Small intestine (tissue), 7 donors: Measurements from ENCODE around the gene DISC1. TPM values are rescaled to one million over a fixed set of nuclear protein-coding genes. Genes with fewer than 3 reads are reported as not detected.
A peak's percentile ranks its signal among the peaks of the same experiment; 100 is the strongest.
"Not testable (repeated sequence)": the region's sequence is repeated elsewhere in the genome, so short reads cannot be mapped to it uniquely, and the experiment has no call there.

Experiments used
- DNase-seq, 2 donors: peaks; one replicate each; pipeline versions ENCODE4 v3.0.0 to v3.0.0-alpha.2; 2013
- FAIRE-seq: peaks from 2 replicates; lab custom pipeline; 2012; peaks lifted over from hg19 to GRCh38; lab: Jason Lieb, UNC
- H3K27ac ChIP-seq, 3 donors: one replicate each; pipeline ENCODE4 v1.5.1; 2013; ENCODE audit warnings: low read length in 2 of 3, mild to moderate bottlenecking in 2 of 3, control low read depth in 1 of 3, inconsistent platforms in 1 of 3, low read depth in 1 of 3, moderate library complexity in 1 of 3
- H3K27me3 ChIP-seq, 3 donors: one replicate each; pipeline ENCODE4 v1.6.1; 2013; ENCODE audit warnings: low read length in 3 of 3, inconsistent platforms in 1 of 3; ENCODE audit not compliant: control insufficient read depth in 3 of 3, insufficient read depth in 3 of 3
- H3K36me3 ChIP-seq, 3 donors: one replicate each; pipeline ENCODE4 v1.6.1; 2013; ENCODE audit warnings: low read length in 3 of 3, inconsistent platforms in 1 of 3, low read depth in 1 of 3, mild to moderate bottlenecking in 1 of 3, moderate library complexity in 1 of 3; ENCODE audit not compliant: control insufficient read depth in 3 of 3, insufficient read depth in 2 of 3
- H3K4me1 ChIP-seq, 3 donors: one replicate each; pipeline ENCODE4 v1.6.1; 2013; ENCODE audit warnings: low read length in 2 of 3, inconsistent platforms in 1 of 3, low read depth in 1 of 3, mild to moderate bottlenecking in 1 of 3, moderate library complexity in 1 of 3; ENCODE audit not compliant: control insufficient read depth in 3 of 3, insufficient read depth in 2 of 3
- H3K4me3 ChIP-seq, 3 donors: one replicate each; pipeline ENCODE4 v1.5.1; 2013; ENCODE audit warnings: low read length in 3 of 3, control low read depth in 1 of 3, inconsistent platforms in 1 of 3, low read depth in 1 of 3, mild to moderate bottlenecking in 1 of 3, moderate library complexity in 1 of 3
- H3K9me3 ChIP-seq, 2 donors: one replicate each; pipeline ENCODE4 v1.6.1; 2013; ENCODE audit warnings: low read depth in 1 of 2, low read length in 1 of 2; ENCODE audit not compliant: control insufficient read depth in 2 of 2, insufficient read depth in 1 of 2
- WGBS, 3 donors: extraction: QIAGEN DNeasy Blood & Tissue Kit; methylation state at CpG; one replicate each; pipeline ENCODE4 v1.1.7; 2013; 5-methylcytosine and 5-hydroxymethylcytosine counted together
- polyA plus RNA-seq, 4 donors: library from polyadenylated mRNA; stranded (reverse) in 3 of 4; unstranded in 1 of 4; fragments of 200-250 nt in 3 of 4; fragments of 120-200 nt in 1 of 4; gene quantifications; one replicate each; pipeline versions ENCODE4 v1.2.1 to v1.2.3, GENCODE V29; 2013
- donor health status: healthy with polysubstance abuse.
- donor health status: control.
- donor health status: control.
- donor health status: Bipolar disorder and iron deficiency.
- donor health status: healthy.

Gene DISC1
- polyA plus RNA-seq, 4 donors, result 0.27 to 2.1 (median 0.85) TPM; not detected in 1

DNA sequence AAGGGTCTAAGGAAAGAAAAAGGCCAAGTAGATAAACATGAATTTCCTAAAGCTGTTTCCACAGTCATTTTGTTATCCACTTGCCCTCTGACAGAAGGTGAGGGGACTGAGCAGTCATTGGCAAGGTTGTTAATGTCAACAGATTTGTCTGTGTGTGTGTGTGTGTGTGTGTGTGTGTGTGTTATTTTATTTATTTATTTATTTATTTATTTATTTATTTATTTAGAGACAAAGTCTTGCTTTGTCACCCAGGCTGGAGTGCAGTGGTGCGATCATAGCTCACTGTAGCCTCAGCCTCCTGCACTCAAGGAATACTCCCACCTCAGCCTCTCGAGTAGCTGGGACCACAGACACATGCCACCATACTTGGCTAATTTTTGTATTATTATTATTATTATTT is 158.5 kb downstream of the DISC1 start:
- WGBS, 3 donors, result 91 to 100% (median 92%) methylated on average over 2 of the region's 2 CpGs
- H3K27me3 ChIP-seq, FAIRE-seq, H3K4me3 ChIP-seq, H3K36me3 ChIP-seq, H3K27ac ChIP-seq, H3K4me1 ChIP-seq, H3K9me3 ChIP-seq, DNase-seq: not testable (repeated sequence)

DNA sequence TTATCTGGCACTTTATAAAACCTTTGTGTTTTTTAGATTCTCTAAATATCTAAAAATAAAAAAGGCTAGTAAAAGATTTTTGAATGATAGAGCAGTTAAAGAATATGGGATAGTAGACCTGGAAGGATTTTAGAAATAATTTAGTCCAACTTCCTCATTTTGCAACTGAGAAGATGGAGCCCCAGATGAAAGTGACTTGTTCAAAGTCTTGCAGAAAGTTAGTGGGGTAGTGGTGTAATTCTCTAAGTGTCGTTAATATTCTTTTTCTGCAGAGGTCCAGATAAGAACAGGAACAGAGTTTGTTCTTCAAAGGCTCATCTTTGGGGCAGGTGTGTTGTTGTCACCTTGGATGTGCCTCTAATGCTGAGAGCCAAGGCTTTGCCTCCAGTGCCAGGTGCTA is 159.5 kb downstream of the DISC1 start:
- Histone ChIP-seq H3K4me3 (no peak overlapping the region), H3K27me3 (no peaks in the 10 kb centered on the region), H3K36me3 (peaks cover 0 to 2% (median 0%) of the 10 kb centered on the region in 3 donors), H3K27ac (no peak overlapping the region), H3K4me1 (no peaks in the 10 kb centered on the region), H3K9me3 (no peaks in the 10 kb centered on the region)
- peak; percentile 26 for FAIRE-seq
- 61 to 79% (median 73%) methylated on average over 1 of the region's 1 CpG for WGBS, 3 donors
- DNase-seq, result no peak

DNA sequence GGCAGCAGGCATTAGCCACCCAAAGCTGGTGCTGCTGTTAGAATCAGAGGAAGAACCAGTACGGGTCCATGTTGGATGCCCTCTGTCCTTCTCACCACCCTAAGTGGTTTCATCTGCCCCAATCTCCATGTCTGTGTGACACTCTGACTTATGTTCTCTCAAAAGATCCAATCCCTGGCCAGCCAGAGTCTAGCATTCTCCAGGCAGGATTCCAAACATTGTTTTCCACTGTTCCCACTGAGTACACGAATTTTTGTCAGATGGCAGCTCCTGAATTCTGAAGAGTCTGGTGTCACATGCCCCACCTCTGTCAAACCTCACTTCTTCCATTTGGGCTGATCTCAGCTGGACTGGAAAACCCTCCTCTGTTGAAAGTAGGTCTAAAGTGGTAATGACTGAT is 166.0 kb downstream of the DISC1 start:
- FAIRE-seq (no peak), DNase-seq (no peak)
- Histone ChIP-seq H3K9me3 (peaks cover 0 to 2% of the 10 kb centered on the region in 2 donors), H3K27ac (no peak overlapping the region), H3K4me1 (no peaks in the 10 kb centered on the region), H3K27me3 (no peaks in the 10 kb centered on the region), H3K36me3 (no peaks in the 10 kb centered on the region), H3K4me3 (no peak overlapping the region)
- WGBS, 3 donors, result 61 to 74% (median 69%) methylated on average over 2 of the region's 2 CpGs

DNA sequence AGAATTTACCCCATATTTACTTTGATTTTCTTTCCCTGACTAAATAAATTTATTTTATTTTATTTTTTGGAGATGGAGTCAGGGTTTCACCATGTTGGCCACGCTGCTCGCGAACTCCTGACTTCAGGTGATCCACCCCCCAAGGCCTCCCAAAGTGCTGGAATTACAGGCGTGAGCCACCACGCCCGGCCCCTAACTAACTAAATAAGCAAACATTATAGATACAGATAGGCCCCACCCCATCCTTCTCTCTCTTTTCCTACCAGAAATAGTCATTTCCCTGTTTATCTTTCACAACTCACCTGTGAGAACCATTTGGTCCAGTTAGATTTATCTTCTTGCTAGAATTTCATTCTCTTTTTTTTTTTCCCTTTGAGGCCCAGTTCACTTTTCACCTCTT is 167.3 kb downstream of the DISC1 start:
- DNase-seq (no peak), FAIRE-seq (no peak)
- H3K9me3 ChIP-seq, result peaks cover 0 to 2% of the 10 kb centered on the region in 2 donors
- H3K4me1 ChIP-seq, result no peaks in the 10 kb centered on the region
- no peaks in the 10 kb centered on the region for H3K36me3 ChIP-seq
- H3K27ac ChIP-seq, result no peak overlapping the region
- WGBS, 3 donors, result 86 to 88% (median 88%) methylated on average over 6 of the region's 6 CpGs
- H3K27me3 ChIP-seq, result no peaks in the 10 kb centered on the region
- H3K4me3 ChIP-seq, result no peak overlapping the region

DNA sequence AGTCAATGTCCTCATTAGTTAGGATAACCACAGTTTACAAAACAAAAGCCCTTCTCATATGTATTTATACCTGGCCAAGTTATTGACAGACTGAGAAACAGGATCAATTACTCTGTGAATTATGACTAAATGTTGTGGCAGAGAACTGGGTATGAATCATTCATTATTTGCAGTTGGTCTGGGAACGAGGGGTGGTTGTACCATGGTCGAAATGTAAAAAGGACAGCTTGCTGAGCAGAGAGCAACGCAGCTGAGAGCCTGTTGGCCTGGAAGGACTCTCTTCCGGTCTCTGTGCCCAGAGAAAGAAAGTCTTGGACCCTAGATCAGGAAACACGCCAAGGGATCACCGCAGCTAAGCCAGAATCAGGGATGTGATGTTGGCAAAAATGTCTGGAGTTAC is 169.6 kb downstream of the DISC1 start:
- FAIRE-seq, result no peak
- H3K4me1 ChIP-seq, result no peaks in the 10 kb centered on the region
- no peak for DNase-seq
- H3K9me3 ChIP-seq, result peaks cover 0 to 2% of the 10 kb centered on the region in 2 donors
- no peak overlapping the region for H3K27ac ChIP-seq
- no peaks in the 10 kb centered on the region for H3K27me3 ChIP-seq
- H3K4me3 ChIP-seq, result no peak overlapping the region
- WGBS, 3 donors, result 79 to 88% (median 81%) methylated on average over 6 of the region's 6 CpGs
- no peaks in the 10 kb centered on the region for H3K36me3 ChIP-seq

DNA sequence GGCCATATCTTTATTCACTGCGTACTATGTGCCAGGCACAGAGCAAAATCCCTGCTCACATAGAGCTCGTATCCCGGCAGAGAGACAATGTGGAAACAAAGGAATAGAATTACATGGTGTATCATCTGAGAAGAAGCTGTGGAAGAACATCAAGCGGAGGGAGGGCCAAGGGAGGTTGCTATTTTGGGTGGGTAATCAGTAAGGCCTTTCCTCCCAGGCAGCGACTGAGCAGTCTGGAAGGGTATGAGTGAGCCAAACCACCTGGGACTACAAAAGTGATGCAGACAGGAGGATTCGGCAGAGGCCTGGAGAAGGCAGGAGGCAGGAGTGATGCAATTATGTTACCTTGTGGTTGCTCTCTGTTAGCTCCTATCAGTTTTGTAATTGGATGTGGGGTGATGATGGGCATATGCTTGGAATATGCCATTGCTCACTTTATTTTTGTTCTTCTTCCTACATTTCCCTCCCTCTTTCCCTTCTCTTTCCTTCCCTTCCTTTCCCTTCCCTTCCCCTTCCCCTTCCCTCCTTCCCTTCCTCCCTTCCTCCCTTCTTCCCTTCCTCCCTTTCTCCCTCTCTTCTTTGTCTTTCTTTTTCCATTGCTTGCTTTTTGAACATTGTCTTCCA is 172.9 kb downstream of the DISC1 start:
- Histone ChIP-seq H3K27me3 (no peaks in the 10 kb centered on the region), H3K4me3 (no peak overlapping the region), H3K4me1 (no peaks in the 10 kb centered on the region), H3K27ac (no peak overlapping the region), H3K9me3 (no peaks in the 10 kb centered on the region), H3K36me3 (no peaks in the 10 kb centered on the region)
- DNase-seq, result no peak
- WGBS, 3 donors, result 49 to 67% (median 64%) methylated on average over 6 of the region's 6 CpGs
- no peak for FAIRE-seq

DNA sequence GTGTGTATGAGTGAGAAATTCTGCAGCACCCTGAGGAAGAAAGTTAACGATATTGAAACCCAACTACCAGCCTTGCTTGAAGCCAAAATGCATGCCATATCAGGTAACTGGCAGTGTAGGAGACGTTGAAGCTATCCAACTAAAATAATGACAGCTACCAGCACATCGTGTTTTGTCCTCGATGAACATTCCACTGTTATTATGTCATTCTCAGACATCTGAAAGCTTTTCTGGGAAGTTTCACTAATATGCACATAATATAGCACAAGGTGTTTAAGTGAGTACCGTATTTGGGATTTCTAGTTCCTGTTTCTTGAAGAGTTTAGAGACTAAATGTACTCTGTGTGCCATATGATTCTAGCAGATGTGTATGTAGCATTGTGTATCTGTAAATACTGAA is 173.5 kb downstream of the DISC1 start:
- WGBS, 3 donors, result 81 to 87% (median 83%) methylated on average over 5 of the region's 5 CpGs

DNA sequence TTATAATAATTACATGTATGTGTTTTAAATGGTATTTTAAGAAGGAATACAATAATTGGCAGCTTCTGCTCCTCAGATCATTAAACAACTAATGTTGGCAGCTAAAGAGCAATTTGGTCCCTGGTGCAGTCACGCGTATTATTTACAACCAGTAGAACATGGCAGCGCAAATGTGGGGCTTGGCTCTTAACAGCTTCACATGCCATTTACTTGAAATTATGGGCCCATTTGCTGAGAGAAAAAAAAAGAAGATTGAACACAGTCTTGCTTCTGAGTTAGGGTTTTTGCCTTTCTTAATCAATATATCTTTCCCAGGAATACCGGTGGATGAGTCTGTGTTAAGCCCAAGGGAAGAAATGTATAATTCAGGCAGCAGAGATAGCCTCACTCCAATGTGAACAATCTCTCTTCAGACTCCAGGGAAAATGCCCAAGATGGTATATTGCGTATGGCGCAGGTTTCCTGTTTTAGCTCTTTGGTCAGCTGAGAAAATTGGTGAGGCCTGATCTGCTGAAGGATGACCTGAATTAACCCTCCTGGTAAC is 174.5 kb downstream of the DISC1 start:
- Histone ChIP-seq H3K4me3 (no peak overlapping the region), H3K27me3 (no peaks in the 10 kb centered on the region), H3K4me1 (no peaks in the 10 kb centered on the region), H3K9me3 (no peaks in the 10 kb centered on the region), H3K27ac (no peak overlapping the region), H3K36me3 (no peaks in the 10 kb centered on the region)
- DNase-seq (no peak), FAIRE-seq (no peak)
- 78 to 96% (median 91%) methylated on average over 6 of the region's 6 CpGs for WGBS, 3 donors

More for the DNA sequence above, 173.5 kb downstream of the DISC1 start:
- no peaks in the 10 kb centered on the region for H3K4me1 ChIP-seq
- FAIRE-seq, result no peak
- no peak overlapping the region for H3K4me3 ChIP-seq
- no peak for DNase-seq
- H3K27me3 ChIP-seq, result no peaks in the 10 kb centered on the region
- H3K36me3 ChIP-seq, result no peaks in the 10 kb centered on the region
- H3K9me3 ChIP-seq, result no peaks in the 10 kb centered on the region
- H3K27ac ChIP-seq, result no peak overlapping the region

DNA sequence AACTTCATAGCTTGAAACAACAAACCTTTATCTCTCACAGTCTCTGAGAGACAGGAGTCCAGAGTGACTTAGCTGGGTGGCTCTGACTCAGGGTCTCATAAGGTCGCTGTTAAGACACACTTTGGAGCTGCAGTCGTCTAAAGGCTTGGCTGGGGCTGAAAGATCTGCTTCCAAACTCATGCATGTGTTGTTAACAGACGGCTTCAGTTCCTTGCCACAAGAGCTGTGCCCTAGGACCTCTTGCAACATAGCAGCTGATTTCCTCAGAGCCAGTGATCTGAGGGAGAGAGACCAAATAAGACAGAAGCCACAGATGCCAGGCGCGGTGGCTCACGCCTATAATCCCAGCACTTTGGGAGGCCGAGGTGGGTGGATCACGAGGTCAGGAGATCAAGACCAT is 176.8 kb downstream of the DISC1 start:
- Histone ChIP-seq H3K4me3 (no peak overlapping the region), H3K4me1 (no peaks in the 10 kb centered on the region), H3K27me3 (no peaks in the 10 kb centered on the region), H3K9me3 (no peaks in the 10 kb centered on the region), H3K27ac (no peak overlapping the region), H3K36me3 (no peaks in the 10 kb centered on the region)
- no peak for FAIRE-seq
- DNase-seq, result no peak
- WGBS, 3 donors, result 77 to 84% (median 80%) methylated on average over 7 to 8 of the region's 8 CpGs
